HG03025 (cell line): ENCODE data around the gene WDR64.
"Not testable (repeated sequence)": the region's sequence is repeated elsewhere in the genome, so short reads cannot be mapped to it uniquely, and the experiment has no call there.

ENCODE experiments used
- ATAC-seq: cut with Tn5 transposase; IDR thresholded peaks from one replicate; pipeline ENCODE4 v1.9.1; 2021; ENCODE audit warnings: mild to moderate bottlenecking, moderate library complexity; ENCODE audit not compliant: unreplicated experiment, low FRiP score

Gene WDR64

DNA sequence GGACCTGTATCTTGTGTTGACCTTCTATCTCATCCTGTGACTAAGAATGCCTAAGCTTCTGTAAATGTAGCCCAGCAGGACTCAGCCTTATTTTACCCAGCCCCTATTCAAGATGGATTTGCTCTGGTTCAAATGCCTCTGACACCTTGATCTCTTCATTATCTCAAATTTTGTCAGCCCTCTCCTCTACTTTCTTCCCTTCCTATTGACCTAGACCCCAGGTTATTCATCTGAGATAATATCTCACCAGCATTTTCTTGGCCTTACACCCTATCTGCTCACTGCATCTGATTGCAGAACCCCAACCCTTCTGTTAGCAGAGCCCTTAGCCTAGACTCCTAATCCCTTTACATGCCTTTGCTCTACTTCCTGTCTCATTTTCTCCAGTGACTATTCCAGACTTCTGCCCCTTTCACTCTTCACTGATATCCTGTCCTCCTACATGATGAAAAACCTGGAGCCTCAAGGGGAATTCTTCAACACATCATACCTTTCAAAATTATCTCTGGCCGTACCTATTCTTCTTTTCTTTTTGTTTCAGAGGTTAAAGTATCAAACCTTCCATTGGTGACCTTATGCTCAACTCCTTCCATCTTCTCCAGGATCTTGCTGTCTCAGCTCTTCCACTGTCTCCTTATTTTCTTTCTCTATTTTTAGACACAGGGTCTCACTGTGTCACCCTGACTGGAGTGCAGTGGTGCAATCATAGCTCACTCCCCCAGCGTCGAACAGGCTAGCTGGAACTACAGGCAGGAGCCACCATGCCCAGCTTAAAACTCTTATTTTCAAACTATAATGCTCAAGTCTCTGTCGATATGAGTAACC is 44.9 kb downstream of the WDR64 start:
- ATAC-seq: no peak

- no peak for ATAC-seq
These were observed 45.5 kb downstream of the WDR64 start for GRCh38 chr1:241697640-241698018.

DNA sequence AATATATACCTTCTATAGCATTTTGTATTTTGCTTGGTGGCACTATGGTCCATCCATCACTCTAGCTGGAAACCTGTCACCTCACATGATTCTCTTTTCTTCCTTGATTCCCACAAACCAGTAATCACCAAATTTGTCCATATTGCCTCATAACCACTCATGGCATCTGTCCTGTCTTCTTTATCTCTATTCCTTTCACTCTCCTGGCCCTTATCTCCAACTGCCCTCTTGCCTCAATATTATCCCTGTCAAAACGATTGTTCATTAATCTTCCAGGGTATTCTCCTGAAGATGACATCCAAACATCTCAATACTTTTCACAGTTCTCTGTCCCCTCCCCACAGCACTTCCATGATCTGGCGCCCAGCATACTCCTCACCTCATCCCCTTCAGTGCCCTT is 46.1 kb downstream of the WDR64 start:
- ATAC-seq: no peak

DNA sequence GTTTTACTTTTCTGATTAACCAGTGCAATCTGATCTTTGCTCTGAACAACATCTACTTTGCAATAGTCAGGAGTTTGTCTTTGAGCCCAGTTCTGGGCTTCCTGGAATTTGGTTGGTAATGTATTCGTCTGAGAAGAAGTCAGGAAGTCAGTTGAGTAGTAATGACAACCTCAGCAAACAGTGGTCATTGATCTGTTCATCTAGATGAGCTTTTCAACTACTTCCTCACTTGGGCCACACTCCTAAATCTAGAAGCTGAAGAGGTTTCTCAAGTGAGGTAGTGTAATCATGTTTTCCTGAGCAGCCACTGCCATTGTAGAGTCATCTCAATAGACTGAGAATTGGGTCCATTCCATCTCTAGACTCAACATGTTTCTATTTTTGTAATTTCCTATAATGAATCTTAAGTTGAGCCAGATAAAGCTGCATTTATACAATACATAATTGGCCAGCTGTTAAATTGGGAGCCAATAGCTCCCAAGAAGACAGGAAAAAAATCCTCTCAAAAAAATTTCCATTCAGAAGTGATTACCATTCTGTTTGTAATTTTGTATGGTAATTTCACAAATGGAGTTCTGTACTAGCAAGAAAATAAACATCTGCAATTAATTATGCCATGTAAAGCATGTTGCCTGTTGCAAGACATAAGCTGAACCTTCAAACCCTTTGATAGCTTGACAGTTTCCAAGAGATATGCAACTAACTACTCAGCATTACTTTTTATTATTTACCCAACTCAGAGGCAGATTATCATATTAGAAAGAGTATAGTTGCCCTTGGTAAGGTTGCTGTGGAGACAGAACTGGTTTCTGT is 49.6 kb downstream of the WDR64 start:
- ATAC-seq: no peak

DNA sequence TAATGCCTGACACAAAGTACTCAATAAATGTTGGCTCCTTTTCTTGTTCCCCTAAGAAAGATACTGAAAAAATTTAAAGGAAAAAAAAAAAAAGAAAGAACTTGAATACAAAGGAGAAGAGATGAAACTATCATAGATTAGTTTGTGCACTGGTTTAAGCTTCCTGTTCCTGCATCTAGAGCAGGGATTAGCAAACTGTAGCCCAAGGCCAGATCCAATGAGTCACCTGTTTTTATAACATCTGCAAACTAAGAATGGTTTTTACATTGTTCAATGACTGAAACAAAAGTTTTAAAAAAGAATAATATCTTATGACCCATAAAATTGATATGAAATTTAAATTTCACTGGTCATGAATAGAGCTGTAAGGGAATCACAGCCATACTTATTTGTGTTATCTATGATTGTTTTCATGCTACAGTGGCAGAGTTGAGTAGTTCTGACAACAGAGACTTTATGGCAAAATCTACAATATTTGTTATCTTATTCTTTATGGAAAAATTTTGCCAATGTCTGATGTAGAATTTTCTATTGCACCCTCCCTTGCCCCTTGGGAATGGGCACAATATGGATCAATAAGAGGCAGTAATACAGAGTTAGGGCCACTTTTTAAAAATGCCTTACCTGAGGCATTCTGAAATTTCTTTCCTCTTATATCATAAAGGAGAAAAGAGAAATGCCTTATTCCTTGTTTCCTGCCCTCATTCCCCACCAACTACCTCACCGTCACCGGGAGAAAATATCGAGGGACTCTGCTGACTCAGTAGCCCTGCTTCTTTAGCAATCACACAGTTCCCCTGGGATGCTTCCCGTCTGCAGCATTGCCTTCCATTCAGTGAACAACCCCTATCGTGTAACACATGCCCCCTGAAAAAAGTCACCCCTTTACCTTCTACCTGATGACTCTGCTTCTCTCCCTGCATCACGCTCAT is 50.6 kb downstream of the WDR64 start:
- no peak for ATAC-seq

DNA sequence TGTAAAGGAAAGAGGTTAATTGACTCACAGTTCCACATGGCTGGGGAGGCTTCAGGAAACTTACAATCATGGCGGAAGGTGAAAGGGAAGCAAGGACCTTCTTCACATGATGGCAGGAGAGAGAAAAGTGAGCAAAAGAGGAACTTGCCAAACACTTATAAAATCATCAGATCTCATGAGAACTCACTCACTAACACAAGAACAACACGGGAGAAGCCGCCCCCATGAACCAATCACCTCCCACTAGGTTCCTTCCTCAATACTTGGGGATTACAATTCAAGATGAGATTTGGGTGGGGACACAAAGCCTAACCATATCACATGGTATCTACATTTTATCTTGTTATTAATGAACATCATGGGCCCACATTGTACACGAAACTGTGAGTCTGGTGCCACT is 51.7 kb downstream of the WDR64 start:
- not testable (repeated sequence) for ATAC-seq

- ATAC-seq: no peak
These were observed 54.2 kb downstream of the WDR64 start for GRCh38 chr1:241706257-241706656.

DNA sequence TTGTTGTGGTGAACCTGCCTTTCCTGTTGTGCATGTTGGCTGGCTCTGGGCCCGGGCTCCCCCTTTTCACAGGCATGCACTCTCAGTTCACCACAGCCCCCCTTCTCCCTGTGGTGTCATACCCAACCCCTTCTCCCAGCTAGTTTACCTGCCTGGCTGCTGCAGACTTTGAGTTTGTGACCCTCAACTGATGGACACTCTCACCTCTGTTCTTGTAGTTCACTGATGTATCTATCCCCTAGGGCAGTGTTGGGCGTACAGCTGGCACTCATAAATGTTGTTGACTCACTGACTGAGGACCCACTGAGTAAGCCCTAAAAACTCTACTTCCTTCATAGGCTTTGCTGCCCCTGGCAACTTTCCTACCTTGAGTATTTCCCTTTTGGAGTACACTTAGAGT is 54.9 kb downstream of the WDR64 start:
- ATAC-seq: no peak

GRCh38 chr1:241707442-241707841 is 55.4 kb downstream of the WDR64 start:
- no peak for ATAC-seq

- no peak for ATAC-seq
These were observed 59.2 kb downstream of the WDR64 start for GRCh38 chr1:241711326-241711725.

- ATAC-seq: no peak
These were observed 61.2 kb downstream of the WDR64 start for GRCh38 chr1:241713316-241713715.

DNA sequence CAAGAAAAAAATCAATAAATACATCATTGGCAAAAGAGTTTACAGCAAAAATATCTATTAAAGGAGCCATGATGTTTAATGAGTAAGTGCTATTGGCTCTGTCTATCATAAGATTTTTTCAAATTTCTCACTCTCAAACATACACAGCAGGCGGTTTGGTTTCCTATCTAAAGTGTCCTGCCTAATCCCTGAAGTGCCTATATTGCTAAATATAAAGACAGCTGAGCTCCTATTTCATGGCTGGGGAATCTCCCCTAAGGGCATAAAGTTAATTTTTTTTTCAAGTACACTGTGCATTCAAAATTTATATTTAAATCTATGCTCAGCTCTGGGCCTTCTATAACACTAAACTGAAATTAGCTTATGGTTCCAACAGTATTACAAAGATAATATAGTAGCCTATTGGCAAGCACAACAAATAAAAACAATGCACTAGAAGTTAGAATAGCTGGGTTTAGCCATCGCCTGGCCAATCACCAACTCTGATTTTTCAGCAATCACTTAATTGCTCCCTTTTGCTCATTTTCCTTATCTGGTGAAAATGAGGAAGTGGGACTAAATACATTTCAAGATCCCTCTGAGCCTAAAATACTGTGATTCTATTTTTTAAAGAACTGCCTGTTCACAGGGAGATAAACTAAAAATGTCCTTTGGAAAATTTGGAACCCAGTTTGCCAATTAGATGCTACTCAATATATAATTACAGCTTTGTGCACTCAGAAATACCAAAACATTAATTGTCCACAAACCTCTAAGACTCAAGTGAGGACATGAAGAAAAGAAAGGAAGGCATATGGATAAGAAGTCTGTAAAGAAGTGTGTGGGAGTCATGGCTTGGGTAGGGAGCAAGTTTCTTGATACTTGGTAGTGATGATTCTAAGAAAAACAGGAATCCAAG is 62.5 kb downstream of the WDR64 start:
- ATAC-seq: no peak

DNA sequence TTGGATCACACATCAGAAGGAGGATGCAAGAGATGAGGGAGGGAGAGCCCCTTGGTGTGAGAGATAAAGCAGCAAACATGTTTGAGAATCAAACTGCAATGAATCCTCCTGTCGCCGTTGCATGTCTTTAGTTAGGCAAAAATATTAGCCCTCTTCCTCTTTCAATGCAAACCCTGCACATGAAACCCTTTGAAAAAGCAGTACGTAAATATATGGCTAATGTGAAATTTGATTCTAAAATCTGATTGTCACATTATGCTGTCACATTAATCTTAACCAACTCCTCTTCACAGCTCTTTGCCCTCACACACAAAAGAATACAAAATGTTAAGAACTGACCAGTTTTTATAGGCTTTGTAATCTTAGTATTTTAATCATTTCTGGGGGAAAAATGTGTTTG is 63.4 kb downstream of the WDR64 start:
- no peak for ATAC-seq

DNA sequence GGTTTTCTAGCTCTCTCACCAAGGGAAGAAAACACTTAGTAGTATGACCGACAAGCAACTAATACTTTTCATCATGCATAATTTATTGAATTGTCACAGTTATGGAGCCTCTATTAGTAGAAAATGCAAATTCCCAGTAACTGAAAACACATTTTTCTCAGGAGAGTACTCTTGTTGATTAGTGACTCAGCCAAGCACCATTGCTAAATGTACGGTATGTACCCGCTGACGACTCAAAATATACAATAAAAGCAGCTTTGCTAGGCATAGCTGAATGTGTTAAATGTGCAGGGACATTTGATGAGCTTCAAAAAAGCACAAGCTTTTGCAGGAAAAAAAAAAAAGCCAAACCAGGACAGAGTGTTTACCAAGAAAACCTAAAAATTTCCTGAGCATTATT is 63.9 kb downstream of the WDR64 start:
- no peak for ATAC-seq

DNA sequence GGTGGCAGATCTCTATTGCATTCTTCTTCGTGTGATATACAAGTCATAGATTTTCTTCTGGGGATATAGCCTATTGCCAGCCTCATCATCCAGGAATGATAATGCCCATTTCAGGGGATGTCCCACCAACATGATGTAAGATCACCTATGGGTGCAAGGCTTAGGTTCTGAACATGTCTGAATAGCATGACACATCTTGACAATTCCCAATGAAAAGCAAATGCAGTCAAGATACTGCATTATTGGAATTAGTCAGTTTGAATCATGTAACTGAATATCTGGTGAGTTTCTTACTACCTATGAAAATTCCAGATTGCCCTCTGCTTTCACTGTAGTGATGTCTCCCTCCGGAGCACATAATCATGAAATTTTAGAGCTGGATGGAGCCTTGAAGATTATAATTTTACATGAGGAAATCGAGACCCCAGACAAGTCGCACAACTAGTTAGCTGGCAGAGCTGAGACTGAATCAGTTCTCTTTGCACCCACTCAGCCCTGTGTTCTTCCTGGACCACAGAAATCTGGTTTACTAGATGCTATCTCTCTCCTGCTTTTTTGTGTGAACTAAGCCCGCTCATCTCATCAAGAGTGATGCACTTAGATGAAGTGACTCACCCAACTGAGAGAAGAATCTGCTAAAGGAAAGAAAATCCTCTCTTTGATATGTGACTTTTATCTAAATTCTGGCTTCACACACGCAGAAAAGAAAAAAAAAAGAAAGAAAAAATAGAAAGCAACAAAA is 65.0 kb downstream of the WDR64 start:
- ATAC-seq: no peak

DNA sequence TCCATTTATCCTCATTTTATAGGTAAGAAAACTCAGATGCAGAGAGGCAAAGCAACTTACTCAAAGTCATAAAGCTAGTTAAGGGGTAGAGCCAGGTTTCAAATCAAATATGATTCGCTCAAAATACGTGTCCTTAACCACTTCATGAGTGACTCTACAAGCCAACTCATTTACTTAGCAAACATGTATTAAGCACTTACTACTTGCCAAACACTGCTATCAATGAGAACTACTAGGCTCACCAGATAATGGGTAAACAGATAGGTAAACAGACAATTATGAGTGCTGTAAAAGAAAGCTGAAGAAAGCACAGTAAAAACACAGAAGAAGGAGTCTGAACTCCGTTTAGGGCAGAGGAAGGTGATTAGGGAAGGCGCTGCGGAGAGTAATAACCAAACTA is 65.9 kb downstream of the WDR64 start:
- ATAC-seq: no peak

GRCh38 chr1:241721011-241721410 is 68.9 kb downstream of the WDR64 start:
- ATAC-seq: no peak

DNA sequence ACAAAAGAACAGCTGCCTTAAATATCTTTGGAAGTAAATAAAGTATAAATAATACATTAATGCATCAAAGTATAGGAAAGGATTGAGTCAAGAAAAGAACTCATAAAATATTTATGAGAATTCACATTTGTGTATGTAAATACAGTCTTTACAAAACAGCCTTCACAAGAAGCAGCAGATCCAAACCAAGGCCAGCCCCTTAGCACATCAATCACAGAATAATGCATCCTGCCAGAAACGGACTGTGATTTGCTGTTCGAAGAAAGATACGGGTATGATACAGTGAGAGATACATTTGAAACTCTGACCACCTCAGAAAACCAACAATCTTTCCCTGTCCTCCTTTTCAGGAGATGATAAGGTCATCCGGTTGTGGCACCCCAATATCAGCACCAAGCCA is 70.9 kb downstream of the WDR64 start:
- no peak for ATAC-seq

DNA sequence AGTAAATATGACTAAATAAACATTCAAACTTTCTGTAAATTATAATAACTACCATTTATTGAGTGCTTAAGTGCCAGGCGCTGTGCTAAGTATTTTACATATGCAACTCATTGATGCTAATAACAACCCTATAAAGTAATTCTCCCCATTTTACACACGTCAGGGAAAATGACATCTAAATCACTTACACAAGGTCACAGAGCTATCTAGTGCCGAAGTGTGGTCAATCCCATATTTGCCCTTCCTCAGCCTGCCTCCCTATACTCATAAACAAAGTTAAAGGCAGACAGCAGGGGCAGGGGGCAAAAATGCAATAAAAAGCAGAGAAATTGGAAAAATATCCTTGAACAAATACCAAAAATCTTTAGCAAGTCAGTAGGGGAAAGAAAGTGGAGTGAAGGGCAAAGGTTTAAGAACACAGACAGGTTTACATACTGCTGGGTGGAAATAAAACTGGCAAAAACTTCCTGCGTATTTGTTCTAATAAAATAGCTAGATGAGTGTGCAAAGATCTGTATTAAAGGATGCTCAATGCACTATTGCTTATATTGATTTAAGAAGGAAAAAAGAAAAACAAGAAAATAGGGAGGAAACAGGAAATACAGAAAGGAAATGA is 72.8 kb downstream of the WDR64 start:
- no peak for ATAC-seq
